ENCODE data around the gene CT45A7.
"Not testable (repeated sequence)": the region's sequence is repeated elsewhere in the genome, so short reads cannot be mapped to it uniquely, and the experiment has no call there.

DNA sequence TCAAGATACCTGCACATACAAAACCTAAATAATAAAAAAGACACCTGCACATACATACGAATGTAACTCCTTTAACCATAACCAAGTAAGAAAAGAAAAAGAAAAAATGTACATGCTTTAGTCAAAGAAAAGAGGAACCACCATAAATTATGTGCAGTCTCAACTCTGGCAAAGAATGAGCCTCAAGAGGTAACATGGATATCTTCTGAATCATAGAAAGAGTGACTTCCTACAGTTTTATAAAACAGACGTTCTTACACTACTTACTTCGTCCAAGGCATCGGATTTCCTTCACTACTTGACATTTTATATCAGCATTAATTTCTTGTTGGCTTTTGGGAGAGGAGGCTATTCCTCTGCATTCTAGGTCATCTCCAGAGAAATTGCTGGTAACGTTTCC is 45.7 kb upstream of the CT45A7 start:
- not testable (repeated sequence) for TF ChIP-seq MAFK (IDR thresholded peaks at IDR 0.05; ENCODE audit: low read depth, low read length); MXI1 (IDR thresholded peaks at IDR 0.05; ENCODE audit: borderline replicate concordance, low read depth, low read length); SMC3 (IDR thresholded peaks at IDR 0.05; ENCODE audit: low read depth, low read length); POLR2A (IDR thresholded peaks at IDR 0.05; ENCODE audit: low read depth, low read length); MAZ (IDR thresholded peaks at IDR 0.05; ENCODE audit: borderline replicate concordance, low read depth, low read length); FOS (IDR thresholded peaks at IDR 0.05; ENCODE audit: low read depth, low read length); RFX5 (IDR thresholded peaks at IDR 0.05; ENCODE audit: low read depth, low read length); BHLHE40 (IDR thresholded peaks at IDR 0.05; ENCODE audit: low read depth, low read length); RCOR1 (IDR thresholded peaks at IDR 0.05; ENCODE audit: insufficient replicate concordance, low read length)
- TF ChIP-seq, protein P1, sequence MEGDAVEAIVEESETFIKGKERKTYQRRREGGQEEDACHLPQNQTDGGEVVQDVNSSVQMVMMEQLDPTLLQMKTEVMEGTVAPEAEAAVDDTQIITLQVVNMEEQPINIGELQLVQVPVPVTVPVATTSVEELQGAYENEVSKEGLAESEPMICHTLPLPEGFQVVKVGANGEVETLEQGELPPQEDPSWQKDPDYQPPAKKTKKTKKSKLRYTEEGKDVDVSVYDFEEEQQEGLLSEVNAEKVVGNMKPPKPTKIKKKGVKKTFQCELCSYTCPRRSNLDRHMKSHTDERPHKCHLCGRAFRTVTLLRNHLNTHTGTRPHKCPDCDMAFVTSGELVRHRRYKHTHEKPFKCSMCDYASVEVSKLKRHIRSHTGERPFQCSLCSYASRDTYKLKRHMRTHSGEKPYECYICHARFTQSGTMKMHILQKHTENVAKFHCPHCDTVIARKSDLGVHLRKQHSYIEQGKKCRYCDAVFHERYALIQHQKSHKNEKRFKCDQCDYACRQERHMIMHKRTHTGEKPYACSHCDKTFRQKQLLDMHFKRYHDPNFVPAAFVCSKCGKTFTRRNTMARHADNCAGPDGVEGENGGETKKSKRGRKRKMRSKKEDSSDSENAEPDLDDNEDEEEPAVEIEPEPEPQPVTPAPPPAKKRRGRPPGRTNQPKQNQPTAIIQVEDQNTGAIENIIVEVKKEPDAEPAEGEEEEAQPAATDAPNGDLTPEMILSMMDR (conservative IDR thresholded peaks at IDR 0.05; ENCODE audit: low read depth, low read length) = not testable (repeated sequence)
- TF ChIP-seq, protein P2, sequence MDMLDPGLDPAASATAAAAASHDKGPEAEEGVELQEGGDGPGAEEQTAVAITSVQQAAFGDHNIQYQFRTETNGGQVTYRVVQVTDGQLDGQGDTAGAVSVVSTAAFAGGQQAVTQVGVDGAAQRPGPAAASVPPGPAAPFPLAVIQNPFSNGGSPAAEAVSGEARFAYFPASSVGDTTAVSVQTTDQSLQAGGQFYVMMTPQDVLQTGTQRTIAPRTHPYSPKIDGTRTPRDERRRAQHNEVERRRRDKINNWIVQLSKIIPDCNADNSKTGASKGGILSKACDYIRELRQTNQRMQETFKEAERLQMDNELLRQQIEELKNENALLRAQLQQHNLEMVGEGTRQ (IDR thresholded peaks at IDR 0.05; ENCODE audit: low read depth, low read length) = not testable (repeated sequence)

Measured in IMR-90 (cell line).